ENCODE measurements around the gene ZNF805. TPM values are rescaled to one million over a fixed set of nuclear protein-coding genes. Genes with fewer than 3 reads are reported as not detected.
"Not testable (repeated sequence)": the region's sequence is repeated elsewhere in the genome, so short reads cannot be mapped to it uniquely, and the experiment has no call there.

The ZNF805 gene
- polyA plus RNA-seq, 5 donors: 3.8 to 7.6 (median 6.5) TPM

DNA sequence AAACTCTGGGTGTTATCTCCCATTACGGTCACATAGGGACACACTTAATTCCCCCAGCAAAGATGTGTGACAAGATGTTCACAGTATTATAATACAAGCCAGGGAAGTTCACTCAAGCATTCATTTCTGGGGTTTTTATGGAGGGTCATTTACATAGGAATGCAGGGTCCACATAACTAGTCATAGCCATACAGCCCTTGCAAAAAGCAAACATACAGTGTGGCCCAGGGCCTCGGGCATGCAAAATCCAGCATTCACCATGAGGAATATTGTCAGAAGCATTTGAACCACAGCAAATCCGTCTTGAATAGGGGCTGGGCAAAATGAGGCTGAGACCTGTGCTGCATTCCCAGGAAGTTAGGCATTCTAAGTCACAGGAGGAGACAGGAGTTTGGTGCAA is 26.9 kb downstream of the ZNF805 start:
- no peak for DNase-seq

DNA sequence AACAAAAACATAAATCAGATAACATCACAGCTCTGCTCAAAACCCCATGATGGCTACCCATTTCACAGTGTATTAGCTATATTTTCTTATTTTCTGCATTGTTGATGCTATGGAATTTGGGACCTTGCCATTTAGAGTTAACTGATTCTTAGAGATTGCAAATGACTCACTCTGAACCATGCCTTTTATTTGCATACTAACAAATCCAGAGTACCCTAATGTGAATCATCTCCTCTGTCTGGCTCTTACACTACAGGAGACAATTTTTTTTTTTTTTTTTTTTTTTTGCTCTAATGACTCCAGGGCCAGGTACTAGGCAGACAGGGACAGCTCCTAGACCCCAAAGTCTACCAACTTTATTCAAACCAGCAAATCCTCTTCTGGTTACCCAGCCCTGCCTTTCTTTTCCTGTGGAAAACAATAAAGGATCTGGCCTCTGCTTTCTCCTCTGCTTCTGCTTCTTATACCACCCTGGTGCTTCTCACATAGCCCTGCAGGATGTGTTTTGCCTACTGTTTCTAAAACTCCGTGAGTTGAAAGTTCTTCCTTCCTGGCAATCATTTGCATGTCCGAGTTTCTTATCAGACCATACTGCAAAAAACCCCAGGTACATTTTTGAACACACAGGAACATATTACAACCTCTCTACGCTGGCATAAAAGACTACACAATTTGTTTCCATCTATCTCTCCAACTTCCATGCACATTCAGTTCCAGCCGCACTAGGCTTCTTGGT is 29.3 kb downstream of the ZNF805 start:
- no peak for DNase-seq

DNA sequence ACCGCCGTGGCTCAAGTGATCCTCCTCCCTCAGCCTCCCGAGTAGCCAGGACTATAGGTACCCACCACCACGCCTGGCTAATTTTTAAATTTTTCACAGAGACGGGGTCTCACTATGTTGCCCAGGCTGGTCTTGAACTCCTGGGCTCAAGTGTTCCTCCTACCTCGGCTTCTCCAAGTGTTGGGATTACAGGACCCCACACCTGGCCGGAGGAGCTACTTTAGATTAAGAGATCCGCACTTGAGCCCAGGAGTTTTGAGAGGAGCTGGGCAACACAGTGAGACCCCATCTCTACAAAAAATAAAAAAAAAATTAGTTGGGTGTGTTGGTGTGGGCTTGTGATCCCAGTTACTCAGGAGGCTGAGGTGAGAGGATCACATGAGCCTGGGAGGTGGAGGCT is 30.8 kb downstream of the ZNF805 start:
- DNase-seq: no peak

DNA sequence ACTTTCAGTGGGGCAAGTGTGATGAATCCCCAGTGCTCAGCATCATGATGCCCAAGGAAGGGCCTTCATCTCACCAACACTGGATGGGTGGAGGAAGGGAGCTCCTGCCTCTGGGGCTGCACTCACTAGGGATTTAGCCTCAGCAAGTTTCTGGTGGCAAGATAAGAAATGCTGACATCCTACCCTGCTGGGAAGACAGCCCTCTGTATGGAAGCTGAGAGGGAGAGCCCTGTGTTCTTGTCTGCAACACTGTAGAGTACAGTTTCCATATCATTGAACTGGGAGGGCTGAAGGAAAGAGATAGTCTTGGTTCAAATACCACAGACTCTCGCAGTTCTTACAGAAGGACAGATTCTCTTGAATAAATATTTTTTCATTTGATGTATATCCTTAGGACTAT is 32.6 kb downstream of the ZNF805 start:
- DNase-seq: no peak

DNA sequence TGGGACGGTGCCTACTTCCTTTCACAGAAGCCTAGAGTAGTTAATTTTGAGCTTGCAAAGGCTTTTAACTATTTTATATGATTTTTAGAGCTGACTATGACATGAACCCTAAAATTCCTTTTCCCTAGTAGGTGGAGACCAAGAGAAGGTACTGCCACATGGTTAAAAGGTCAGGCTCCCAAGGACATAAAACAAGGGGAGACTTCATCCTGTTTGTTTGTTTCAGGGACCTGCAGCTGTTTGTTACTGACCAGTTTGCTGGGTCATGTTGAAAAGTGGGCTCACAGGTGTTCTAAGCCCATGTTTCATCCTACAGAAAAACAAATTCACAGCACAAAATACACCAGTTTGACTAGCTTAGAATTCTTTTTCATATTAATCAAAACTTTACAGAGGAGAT is 36.0 kb downstream of the ZNF805 start:
- no peak for DNase-seq

DNA sequence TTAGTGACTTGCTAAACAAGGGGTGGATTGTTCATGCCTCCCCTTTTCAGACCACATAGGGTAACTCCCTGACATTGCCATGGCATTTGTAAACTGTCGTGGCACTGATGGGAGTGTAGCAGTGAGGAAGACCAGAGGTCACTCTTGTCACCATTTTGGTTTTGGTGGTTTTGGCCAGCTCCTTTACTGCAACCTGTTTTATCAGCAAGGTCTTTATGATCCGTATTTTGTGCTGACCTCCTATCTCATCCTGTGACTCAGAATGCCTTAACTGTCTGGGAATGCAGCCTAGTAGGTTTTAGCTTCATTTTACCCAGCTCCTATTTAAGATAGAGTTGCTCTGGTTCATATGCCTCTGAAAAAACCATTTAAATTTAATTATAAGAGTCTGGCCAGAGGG is 38.0 kb downstream of the ZNF805 start:
- DNase-seq: not testable (repeated sequence)

DNA sequence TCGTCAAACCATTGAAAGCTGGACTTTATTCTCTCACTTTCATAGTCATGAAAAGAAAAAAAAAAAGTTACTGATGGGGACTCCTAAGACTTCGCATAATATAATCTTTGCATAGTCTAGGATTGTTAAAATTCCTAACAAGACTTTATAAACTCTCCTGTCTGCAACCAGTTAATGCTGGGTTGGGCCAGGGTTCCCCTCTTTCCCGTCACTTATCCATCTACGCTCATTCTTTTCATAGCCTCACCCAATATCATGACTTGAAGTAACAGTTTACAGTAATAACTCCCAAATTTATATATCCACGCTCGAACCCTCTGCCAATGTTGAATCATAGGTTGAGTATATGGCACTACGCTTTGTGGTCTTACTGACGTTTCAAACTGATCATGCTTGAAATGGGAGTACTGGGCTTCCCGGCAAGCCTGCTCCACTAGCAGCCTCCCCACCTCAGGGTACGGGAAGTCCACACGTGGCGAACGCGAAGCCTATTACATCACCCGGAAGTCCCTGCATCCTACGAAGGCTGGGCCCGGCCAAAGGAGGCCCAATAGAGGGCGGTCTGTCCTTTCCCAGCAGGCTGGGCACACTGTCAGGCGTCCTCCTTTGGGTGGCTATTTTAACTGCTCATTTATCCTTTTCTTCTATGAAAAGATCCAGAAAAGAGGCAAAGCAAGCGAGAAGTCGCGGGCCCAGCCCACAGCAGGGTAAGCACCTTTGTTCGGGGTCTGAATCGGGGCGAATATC is 39.2 kb downstream of the ZNF805 start:
- DNase-seq: peak; percentile 93 to 95

DNA sequence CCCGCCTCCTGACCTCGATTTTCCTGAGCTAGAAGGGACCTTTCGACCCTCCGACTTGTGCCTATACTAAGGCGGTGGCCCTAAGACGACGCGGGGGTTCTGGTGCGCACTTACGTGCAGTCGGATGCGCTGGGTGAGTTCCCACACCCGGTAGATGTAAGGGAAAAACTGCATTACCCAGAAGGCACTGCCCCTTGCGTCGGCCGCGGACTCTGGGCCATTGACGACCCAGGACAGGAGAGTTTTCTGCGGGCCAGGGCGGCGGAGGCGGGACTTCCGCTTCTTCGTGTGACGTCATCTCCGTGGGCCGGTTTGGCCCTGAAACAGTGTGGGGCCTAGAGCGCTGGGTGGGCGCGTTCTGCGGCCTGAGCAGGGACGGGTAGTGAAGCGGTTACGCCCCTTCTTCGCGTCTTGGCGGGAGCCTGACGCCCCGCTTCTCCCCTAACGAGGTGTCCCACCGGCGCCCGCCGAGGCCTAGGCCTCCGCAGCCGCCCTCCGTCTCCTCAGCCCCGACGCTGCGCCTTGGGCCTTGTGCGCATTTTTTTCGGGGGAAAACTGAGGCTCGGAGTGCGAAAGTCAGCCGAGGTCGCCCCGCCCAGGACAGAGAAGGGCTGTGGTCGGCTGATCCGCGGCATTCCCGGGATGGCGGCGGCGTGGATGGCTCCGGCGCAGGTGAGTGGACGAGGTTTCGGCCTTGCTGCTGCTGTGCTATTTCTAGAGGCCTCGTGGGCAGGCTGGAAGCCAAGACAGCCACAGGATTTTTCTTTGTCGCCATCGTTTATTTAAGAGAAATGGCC is 39.9 kb downstream of the ZNF805 start, which contains the start of gene ZNF460:
ZNF460 (plus strand) TSS at position 321 of the 797 bp plus-strand sequence; CDS start at position 643, 322 bp downstream.
- DNase-seq: peak; percentile 98

DNA sequence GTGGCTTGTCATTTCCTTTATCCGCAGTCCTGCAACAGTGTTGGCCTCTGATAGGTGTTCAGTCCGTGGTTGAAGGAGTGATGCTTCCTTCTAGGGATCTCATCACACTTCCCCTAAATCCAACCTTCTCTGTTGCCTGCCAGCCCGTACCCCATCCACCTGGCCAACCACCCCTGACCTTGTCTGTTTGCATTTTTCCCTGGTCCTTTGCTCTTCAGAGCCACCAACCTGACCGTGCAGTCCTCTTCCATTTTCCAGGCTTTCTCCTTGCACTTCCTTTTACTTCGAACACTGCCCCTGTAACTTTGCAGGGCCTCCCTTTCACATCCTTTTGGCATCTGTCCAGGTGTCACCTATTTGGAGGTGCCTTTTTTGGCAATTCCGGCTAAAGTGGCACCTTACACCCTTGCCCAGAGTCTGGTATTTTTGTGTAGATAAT is 40.5 kb downstream of the ZNF805 start:
- DNase-seq: peak in 1 of 2 donors; percentile 3

DNA sequence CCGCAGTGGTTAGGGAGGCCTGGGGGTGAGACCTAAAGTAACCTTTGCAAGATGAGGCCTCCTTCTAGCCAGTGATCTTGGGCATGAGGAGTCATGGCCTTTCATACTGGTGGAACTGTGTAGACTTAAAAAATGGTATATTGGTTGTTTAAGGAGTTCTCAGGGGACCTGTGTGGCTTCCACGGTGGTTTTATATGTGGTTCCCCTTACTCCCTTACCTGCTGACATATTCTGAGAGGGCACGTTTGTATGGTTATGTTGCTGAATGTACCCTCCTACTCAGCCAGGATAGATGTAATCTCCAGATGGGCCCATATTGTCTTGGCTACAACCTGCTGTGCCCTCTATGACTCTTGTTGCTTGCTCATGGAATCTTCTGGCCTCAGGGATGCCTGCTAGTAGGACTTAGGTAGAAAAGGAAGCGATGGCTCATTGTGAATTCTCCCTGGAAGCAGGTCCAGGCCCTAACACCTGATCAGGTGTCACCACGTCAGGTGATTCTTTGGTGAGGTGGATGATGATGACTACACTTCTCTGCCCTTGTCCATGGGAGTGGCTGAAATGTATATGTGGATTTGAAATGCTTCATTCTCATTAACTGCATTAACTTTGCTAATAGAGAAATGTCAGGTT is 41.7 kb downstream of the ZNF805 start:
- no peak for DNase-seq

DNA sequence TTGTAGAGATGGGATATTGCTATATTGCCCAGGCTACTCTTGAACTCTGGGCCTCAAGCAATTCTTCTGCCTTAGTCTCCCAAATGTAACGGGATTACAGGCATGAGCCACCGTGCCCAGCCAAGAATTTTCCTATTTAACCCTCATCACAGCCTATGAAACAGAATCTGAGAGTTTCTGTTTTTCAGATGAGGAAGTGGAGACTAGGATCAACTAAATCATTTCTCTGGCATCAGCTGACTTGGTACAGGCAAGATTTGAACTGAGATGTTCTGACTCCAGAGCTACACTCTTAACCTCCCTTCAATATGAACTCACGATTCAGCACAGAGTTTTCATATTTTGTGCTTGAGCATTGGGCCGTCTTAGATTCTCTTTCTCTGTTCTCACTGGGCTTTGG is 47.9 kb downstream of the ZNF805 start:
- DNase-seq: no peak

DNA sequence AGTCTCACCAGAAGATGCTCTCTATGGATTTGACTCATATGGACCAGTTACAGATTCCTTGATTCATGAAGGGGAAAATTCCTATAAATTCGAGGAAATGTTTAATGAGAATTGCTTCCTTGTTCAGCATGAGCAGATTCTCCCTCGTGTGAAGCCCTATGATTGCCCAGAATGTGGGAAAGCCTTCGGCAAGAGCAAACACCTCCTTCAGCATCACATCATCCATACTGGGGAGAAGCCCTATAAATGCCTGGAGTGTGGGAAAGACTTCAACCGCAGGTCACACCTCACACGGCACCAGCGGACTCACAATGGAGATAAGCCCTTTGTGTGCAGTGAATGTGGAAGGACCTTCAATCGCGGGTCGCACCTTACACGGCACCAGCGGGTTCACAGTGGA is 50.5 kb downstream of the ZNF805 start:
- DNase-seq: no peak

DNA sequence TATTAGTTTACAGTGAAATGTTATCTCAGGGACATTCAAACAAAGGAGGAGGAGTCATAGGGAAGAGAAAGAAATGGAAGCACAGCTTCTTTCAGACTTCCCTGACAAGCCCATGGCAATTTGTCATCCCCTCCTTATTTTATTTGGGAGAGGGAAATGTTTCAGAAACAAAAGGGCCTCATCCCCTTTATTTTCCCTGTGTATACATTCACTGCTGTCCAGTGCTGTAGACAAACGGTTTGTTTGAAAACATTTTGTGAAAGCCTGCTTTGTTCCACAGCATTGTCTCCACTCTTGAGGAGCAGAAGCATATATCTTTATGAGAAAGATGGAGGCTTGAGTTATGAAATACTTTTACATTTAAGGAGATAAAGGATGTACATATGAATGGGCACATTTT is 52.1 kb downstream of the ZNF805 start:
- DNase-seq: no peak

DNA sequence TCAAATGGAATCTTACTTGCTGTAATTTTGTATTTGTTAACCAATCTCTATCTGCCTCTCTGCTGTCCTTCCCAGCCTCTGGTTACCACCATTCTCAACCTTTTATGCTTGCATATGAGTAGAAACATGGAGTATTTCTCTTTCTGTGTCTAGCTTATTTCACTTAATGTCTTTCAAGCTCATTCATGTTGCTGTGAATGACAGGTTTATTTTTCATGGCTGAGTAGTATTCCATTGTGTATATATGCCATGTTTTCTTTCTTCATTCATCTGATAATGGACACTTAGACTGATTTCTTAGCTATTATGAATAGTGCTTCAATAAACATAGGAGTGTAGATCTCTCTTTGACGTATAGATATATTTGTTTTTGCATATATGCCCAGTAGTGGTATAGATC is 53.3 kb downstream of the ZNF805 start:
- no peak for DNase-seq

DNA sequence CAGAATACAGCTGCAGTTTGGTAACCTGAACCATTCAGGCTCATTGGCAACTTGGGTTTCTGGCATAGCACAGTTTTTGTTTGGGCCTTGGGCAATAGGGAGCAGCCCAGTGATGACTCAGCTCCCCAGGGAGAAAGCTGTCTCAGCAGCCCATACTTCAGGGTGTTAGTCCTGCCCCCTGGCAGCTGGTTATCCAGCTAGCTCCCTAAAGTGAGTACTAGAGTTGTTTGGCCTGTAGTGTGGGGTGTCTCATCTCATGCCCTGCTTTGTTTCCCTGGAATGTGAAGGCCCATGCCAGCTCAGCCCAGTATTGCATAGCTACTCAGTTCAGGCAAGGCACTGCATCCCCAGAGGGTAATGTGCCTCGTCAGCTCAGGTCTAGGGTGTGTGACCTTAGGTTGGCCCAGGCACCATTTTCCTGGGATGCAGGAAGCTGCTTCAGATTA is 61.6 kb downstream of the ZNF805 start:
- DNase-seq: no peak

DNA sequence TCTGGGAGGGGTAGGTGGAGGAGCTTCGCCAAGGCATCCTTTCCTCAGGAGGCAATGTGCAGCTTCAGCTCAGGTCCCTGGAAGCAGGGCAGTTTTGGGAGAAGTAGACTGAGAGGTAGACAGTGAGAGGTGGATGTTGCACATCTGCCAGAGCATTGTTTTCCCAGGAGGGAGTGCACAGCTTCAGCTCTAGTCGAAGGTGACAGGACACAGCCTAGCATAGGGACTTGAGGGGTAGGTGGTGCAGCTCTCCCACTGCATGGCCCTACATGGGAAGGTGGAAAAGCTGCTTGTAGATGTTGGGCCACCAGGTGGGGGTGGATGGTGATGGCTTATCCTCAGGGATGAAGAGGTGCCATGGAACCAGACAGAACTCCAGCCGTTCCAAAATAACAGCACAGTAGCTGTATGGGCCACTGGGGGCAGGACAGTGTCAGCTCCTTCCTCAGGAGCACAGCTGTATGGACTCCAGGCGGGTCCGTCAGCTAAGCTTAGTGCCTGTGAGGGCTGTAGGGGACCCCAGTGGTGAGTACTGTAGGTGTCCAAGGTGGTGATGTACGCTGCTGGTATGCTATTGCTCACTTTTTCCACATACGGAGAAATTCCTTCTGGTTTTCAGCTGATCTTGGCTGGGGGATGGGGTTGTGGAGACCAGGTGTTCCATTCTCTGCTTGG is 62.4 kb downstream of the ZNF805 start:
- no peak for DNase-seq

Other genes starting within 250 kb of the ZNF805 start
- gene USP29, start 120.6 kb upstream of the ZNF805 start, polyA plus RNA-seq (ENCODE audit: insufficient read depth in 1 of 5, insufficient read length in 5 of 5, low replicate concordance in 1 of 5): not detected
- under 1 TPM in 2 of 5 donors, not detected in 3; 0.04 to 0.06 TPM for gene ZIM3, start 95.4 kb upstream of the ZNF805 start, polyA plus RNA-seq (ENCODE audit: insufficient read depth in 1 of 5, insufficient read length in 5 of 5, low replicate concordance in 1 of 5)
- not detected for gene DUXA, start 73.1 kb upstream of the ZNF805 start, polyA plus RNA-seq (ENCODE audit: insufficient read depth in 1 of 5, insufficient read length in 5 of 5, low replicate concordance in 1 of 5)
- gene ZNF264, start 49.1 kb upstream of the ZNF805 start, polyA plus RNA-seq (ENCODE audit: insufficient read depth in 1 of 5, insufficient read length in 5 of 5, low replicate concordance in 1 of 5): 10 to 100 TPM; 12.2 to 24.1 (median 21.1) TPM
- gene AURKC, start 9.6 kb upstream of the ZNF805 start, polyA plus RNA-seq (ENCODE audit: insufficient read depth in 1 of 5, insufficient read length in 5 of 5, low replicate concordance in 1 of 5): 1 to 10 TPM in 4 of 5 donors, under 1 TPM in 1; 0.85 to 3.4 (median 1.6) TPM
- 1 to 10 TPM; 1.8 to 5.5 (median 3.8) TPM for gene ZNF460, start 39.9 kb downstream of the ZNF805 start, polyA plus RNA-seq (ENCODE audit: insufficient read depth in 1 of 5, insufficient read length in 5 of 5, low replicate concordance in 1 of 5)
- 10 to 100 TPM in 3 of 5 donors, 1 to 10 TPM in 2; 7.2 to 11.6 (median 10.1) TPM for gene ZNF543, start 79.8 kb downstream of the ZNF805 start, polyA plus RNA-seq (ENCODE audit: insufficient read depth in 1 of 5, insufficient read length in 5 of 5, low replicate concordance in 1 of 5)
- 10 to 100 TPM; 12.5 to 21.0 (median 17.1) TPM for gene ZNF304, start 110.6 kb downstream of the ZNF805 start, polyA plus RNA-seq (ENCODE audit: insufficient read depth in 1 of 5, insufficient read length in 5 of 5, low replicate concordance in 1 of 5)
- gene TRAPPC2B, start 122.9 kb downstream of the ZNF805 start, polyA plus RNA-seq (ENCODE audit: insufficient read depth in 1 of 5, insufficient read length in 5 of 5, low replicate concordance in 1 of 5): 10 to 100 TPM; 12.4 to 17.2 (median 14.5) TPM
- gene ZNF547, start 122.9 kb downstream of the ZNF805 start, polyA plus RNA-seq (ENCODE audit: insufficient read depth in 1 of 5, insufficient read length in 5 of 5, low replicate concordance in 1 of 5): 10 to 100 TPM in 1 of 5 donors, 1 to 10 TPM in 4; 5.2 to 10.1 (median 6.6) TPM
- 10 to 100 TPM; 25.4 to 49.6 (median 37.1) TPM for gene ZNF548, start 149.2 kb downstream of the ZNF805 start, polyA plus RNA-seq (ENCODE audit: insufficient read depth in 1 of 5, insufficient read length in 5 of 5, low replicate concordance in 1 of 5)
- 10 to 100 TPM in 4 of 5 donors, 1 to 10 TPM in 1; 9.1 to 17.1 (median 15.8) TPM for gene ZNF17, start 170.5 kb downstream of the ZNF805 start, polyA plus RNA-seq (ENCODE audit: insufficient read depth in 1 of 5, insufficient read length in 5 of 5, low replicate concordance in 1 of 5)
- 10 to 100 TPM in 4 of 5 donors, 1 to 10 TPM in 1; 8.7 to 13.1 (median 11.9) TPM for gene ZNF749, start 194.7 kb downstream of the ZNF805 start, polyA plus RNA-seq (ENCODE audit: insufficient read depth in 1 of 5, insufficient read length in 5 of 5, low replicate concordance in 1 of 5)
- 1 to 10 TPM; 2.3 to 5.4 (median 4.5) TPM for gene VN1R1, start 216.5 kb downstream of the ZNF805 start, polyA plus RNA-seq (ENCODE audit: insufficient read depth in 1 of 5, insufficient read length in 5 of 5, low replicate concordance in 1 of 5)
- 10 to 100 TPM in 4 of 5 donors, 1 to 10 TPM in 1; 8.4 to 22.1 (median 19.2) TPM for gene ZNF772, start 236.9 kb downstream of the ZNF805 start, polyA plus RNA-seq (ENCODE audit: insufficient read depth in 1 of 5, insufficient read length in 5 of 5, low replicate concordance in 1 of 5)
- 10 to 100 TPM; 19.5 to 32.5 (median 22.7) TPM for gene ZNF419, start 247.1 kb downstream of the ZNF805 start, polyA plus RNA-seq (ENCODE audit: insufficient read depth in 1 of 5, insufficient read length in 5 of 5, low replicate concordance in 1 of 5)

Data from right lung (tissue), 5 donors.